Choroid plexus epithelial cell (primary cell): ENCODE measurements around the gene FRMD3.

ENCODE experiments used
- DNase-seq: peaks from one replicate; pipeline ENCODE4 v3.0.0-alpha.2; 2010; ENCODE audit warnings: low read depth
- H3K4me3 ChIP-seq: 2 replicates; pipeline ENCODE4 v1.5.1; 2011; ENCODE audit warnings: low read depth, mild to moderate bottlenecking, control low read depth, low read length, moderate library complexity
- TF ChIP-seq, protein P1 (sequence below): conservative IDR thresholded peaks from 2 replicates; pipeline ENCODE4 v1.5.1; 2011; ENCODE audit warnings: low read depth, mild to moderate bottlenecking, control low read depth, inconsistent platforms, low read length, moderate library complexity

Gene FRMD3

DNA sequence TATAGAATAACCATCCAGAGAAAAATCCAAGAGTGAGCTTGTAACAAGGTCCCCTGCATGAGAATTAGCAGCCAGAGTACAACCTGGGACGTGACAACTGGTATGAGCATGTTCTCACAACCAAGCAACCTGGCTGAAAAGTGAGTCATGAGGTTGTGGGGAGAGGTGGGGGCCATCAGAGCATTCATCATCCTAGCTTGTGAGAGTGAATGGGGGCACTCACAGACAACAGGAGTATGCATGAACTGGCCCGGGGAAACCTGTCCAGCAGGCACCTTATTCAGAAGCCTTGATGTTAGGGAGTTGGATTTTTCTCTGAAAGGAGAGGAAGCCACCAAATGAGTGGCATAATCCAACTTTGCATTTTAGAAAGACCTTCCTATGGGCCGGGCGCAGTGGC is 113.0 kb downstream of the FRMD3 start:
- TF ChIP-seq, protein P1, sequence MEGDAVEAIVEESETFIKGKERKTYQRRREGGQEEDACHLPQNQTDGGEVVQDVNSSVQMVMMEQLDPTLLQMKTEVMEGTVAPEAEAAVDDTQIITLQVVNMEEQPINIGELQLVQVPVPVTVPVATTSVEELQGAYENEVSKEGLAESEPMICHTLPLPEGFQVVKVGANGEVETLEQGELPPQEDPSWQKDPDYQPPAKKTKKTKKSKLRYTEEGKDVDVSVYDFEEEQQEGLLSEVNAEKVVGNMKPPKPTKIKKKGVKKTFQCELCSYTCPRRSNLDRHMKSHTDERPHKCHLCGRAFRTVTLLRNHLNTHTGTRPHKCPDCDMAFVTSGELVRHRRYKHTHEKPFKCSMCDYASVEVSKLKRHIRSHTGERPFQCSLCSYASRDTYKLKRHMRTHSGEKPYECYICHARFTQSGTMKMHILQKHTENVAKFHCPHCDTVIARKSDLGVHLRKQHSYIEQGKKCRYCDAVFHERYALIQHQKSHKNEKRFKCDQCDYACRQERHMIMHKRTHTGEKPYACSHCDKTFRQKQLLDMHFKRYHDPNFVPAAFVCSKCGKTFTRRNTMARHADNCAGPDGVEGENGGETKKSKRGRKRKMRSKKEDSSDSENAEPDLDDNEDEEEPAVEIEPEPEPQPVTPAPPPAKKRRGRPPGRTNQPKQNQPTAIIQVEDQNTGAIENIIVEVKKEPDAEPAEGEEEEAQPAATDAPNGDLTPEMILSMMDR: no peak
- no peak overlapping the region for H3K4me3 ChIP-seq
- DNase-seq: no peak

DNA sequence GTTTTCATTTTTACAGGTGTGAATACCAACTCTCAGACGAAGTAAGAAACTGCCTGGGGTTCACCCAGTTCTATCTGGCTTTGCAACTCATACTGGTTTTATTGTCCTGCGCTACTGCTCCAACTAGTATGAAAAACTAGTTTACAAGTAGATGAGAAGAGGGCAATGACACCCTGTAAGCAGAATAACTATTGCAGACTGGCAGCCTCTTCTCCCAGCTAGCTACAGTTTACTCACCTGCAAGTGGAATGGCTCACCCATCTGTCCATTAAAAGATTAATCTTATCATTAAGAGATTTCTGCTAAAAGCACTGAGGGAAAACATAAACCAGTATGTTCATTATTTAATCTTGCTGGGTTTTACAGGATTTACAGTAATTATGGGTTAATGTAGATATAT is 113.4 kb downstream of the FRMD3 start:
- TF ChIP-seq, protein P1: no peak
- no peak for DNase-seq
- no peak overlapping the region for H3K4me3 ChIP-seq

DNA sequence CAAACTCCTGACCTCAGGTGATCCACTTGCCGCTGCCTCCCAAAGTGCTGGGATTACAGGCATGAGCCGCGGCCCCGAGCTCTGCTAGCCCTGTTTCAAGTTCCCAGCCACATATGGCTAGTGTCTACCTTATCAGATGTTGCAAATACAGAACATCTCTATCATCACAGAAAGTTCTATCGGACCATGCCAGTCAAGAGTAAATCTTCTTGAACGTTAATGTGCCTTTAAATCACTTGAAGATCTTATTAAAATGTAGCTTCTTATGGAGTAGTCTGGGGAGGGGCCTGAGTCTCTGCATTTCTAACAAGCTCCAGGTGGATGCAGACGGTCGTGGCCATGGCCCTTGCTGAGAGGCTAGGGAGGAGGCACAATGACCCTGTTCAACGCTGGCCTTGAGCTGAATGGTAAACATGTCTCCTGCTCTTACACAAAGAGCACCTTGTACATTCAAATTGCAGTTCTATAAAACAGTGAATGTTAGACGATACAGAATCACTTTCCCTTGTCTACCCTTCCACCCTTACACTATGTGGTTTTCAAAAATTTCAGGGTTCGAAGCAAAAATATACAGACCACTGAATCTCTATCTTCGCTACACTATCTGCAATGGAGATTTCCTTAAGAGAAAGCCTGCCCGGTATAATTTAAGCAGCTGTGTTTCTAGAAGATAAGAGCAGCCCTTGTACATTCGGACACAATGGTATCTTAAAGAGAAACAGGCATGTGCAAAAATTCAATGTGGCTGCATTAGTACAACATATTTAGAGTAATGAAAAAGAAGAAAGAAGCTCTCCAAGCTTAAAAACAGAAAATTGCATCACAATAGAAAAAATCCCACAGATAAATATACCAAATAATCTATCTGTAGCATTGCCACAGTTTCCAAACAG is 114.1 kb downstream of the FRMD3 start:
- no peak for DNase-seq
- H3K4me3 ChIP-seq: no peak overlapping the region
- TF ChIP-seq, protein P1: no peak

DNA sequence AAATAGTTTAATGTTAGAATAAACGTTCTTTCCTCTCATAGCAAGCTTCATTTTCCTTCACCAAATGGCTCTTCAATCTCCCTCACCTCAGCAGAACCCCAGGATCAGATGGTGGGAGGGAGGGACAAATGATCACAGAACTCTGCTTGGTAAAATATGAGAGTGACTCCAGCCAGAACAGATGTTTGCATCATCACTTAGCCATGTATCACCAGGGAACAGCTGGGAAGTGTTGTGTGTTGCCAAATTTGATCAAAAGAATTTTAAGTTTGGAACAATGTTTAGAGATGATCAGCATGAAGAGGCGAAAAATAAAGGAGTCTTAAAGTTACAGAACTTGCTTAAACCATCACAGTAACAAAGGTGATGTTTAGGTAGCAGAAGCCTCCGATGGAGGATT is 115.7 kb downstream of the FRMD3 start:
- TF ChIP-seq, protein P1: no peak
- peak; percentile 59 for DNase-seq
- H3K4me3 ChIP-seq: no peak overlapping the region

DNA sequence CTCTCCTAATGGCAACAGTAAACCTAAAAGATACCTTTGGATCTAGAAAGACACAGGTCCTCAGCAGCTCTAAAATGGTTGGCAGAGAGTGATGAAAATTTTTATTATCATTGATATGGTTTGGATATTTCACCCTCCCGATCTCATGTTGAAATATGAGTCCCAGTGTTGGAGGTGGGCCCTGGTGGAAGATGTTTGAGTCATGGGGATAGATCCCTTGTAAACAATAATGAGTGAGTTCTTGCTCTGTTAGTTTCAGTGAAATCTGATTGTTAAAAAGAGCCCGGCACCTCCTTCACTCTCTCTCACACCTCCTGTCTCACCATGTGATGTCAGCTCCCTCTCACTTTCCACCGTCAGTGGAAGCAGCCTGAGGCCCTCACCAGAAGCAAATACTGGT is 117.7 kb downstream of the FRMD3 start:
- H3K4me3 ChIP-seq: no peak overlapping the region
- no peak for DNase-seq
- TF ChIP-seq, protein P1: no peak

DNA sequence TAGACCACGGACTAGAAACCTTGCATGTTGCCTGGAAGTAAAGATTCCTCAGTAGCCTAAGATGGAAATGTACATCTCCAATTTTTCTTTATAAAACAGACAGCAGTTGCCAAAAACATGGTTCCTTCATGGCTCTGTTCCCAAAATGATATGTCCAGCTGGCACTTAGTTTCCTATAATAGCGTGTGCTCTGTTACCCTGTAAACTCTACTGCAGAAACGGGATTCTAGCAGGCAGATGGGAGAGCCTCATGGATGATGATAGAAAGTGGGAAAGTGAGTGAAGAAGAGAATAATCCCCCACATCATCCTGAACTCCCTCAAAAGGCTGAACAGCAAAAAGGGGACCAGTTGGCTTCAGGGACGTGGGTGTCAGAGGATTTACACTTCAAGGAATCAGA is 118.2 kb downstream of the FRMD3 start:
- H3K4me3 ChIP-seq: no peak overlapping the region
- DNase-seq: no peak
- TF ChIP-seq, protein P1: no peak

DNA sequence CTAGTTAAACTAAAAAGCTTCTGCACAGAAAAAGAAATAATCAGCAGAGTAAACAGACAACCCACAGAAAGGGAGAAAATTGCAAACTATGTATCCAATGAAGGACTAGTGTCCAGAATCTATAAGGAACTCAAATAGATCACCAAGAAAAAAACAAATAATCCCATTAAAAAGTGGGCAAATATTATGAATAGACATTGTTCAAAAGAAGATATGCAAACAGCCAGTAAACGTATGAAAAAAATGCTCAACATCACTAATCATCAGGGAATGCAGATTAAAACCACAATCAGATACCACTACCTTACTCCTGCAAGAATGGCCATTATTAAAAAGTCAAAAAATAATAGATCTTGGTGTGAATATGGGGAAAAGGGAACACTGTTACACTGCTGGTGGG is 119.9 kb downstream of the FRMD3 start:
- H3K4me3 ChIP-seq: no peak overlapping the region
- no peak for DNase-seq
- TF ChIP-seq, protein P1: no peak
